ENCODE measurements around the gene ITPR3.

Gene ITPR3

GRCh38 chr6:33722103-33722623 lies 101.0 kb downstream of the ITPR3 start:
- H3K4me3 ChIP-seq (ENCODE audit: extremely low read depth, insufficient read depth, low read length, poor library complexity, severe bottlenecking): no peak overlapping the region
- H3K4me1 ChIP-seq (ENCODE audit: control insufficient read depth, insufficient read depth, low read length, poor library complexity, severe bottlenecking): no peaks in the 10 kb centered on the region
- WGBS, 2 experiments (ENCODE audit: insufficient coverage in 2 of 2): 86 to 90% methylated on average over 5 of the region's 5 CpGs
- no peak overlapping the region for H3K27ac ChIP-seq (ENCODE audit: low read depth, low read length, severe bottlenecking)
- H3K9me3 ChIP-seq (ENCODE audit: control insufficient read depth, low read length): no peaks in the 10 kb centered on the region
- H3K36me3 ChIP-seq (ENCODE audit: control insufficient read depth, insufficient read depth, low read length): peaks cover 5% of the 10 kb centered on the region

- Histone ChIP-seq H3K9me3 (ENCODE audit: control insufficient read depth, low read length) (no peaks in the 10 kb centered on the region), H3K4me3 (ENCODE audit: extremely low read depth, insufficient read depth, low read length, poor library complexity, severe bottlenecking) (no peak overlapping the region), H3K4me1 (ENCODE audit: control insufficient read depth, insufficient read depth, low read length, poor library complexity, severe bottlenecking) (no peaks in the 10 kb centered on the region), H3K36me3 (ENCODE audit: control insufficient read depth, insufficient read depth, low read length) (peaks cover 5% of the 10 kb centered on the region), H3K27ac (ENCODE audit: low read depth, low read length, severe bottlenecking) (no peak overlapping the region)
- WGBS, 2 experiments (ENCODE audit: insufficient coverage in 2 of 2): 82 to 89% methylated on average over 3 of the region's 3 CpGs
Measured at GRCh38 chr6:33723371-33724085, 102.4 kb downstream of the ITPR3 start.

GRCh38 chr6:33724102-33725023 lies 103.2 kb downstream of the ITPR3 start:
- Histone ChIP-seq H3K4me3 (ENCODE audit: extremely low read depth, insufficient read depth, low read length, poor library complexity, severe bottlenecking) (no peak overlapping the region), H3K36me3 (ENCODE audit: control insufficient read depth, insufficient read depth, low read length) (peaks cover 5% of the 10 kb centered on the region), H3K27ac (ENCODE audit: low read depth, low read length, severe bottlenecking) (no peak overlapping the region), H3K4me1 (ENCODE audit: control insufficient read depth, insufficient read depth, low read length, poor library complexity, severe bottlenecking) (no peaks in the 10 kb centered on the region), H3K9me3 (ENCODE audit: control insufficient read depth, low read length) (no peaks in the 10 kb centered on the region)
- WGBS, 2 experiments (ENCODE audit: insufficient coverage in 2 of 2): 89 to 95% methylated on average over 6 to 8 of the region's 13 CpGs

GRCh38 chr6:33725222-33725621 lies 104.1 kb downstream of the ITPR3 start:
- Histone ChIP-seq H3K9me3 (ENCODE audit: control insufficient read depth, low read length) (no peaks in the 10 kb centered on the region), H3K4me3 (ENCODE audit: extremely low read depth, insufficient read depth, low read length, poor library complexity, severe bottlenecking) (no peak overlapping the region), H3K4me1 (ENCODE audit: control insufficient read depth, insufficient read depth, low read length, poor library complexity, severe bottlenecking) (no peaks in the 10 kb centered on the region), H3K36me3 (ENCODE audit: control insufficient read depth, insufficient read depth, low read length) (peaks cover 5% of the 10 kb centered on the region), H3K27ac (ENCODE audit: low read depth, low read length, severe bottlenecking) (no peak overlapping the region)
- WGBS, 2 experiments (ENCODE audit: insufficient coverage in 2 of 2): 91 to 92% methylated on average over 12 to 13 of the region's 14 CpGs

GRCh38 chr6:33725891-33726673 lies 105.0 kb downstream of the ITPR3 start:
- Histone ChIP-seq H3K9me3 (ENCODE audit: control insufficient read depth, low read length) (no peaks in the 10 kb centered on the region), H3K4me3 (ENCODE audit: extremely low read depth, insufficient read depth, low read length, poor library complexity, severe bottlenecking) (no peak overlapping the region), H3K27ac (ENCODE audit: low read depth, low read length, severe bottlenecking) (no peak overlapping the region), H3K4me1 (ENCODE audit: control insufficient read depth, insufficient read depth, low read length, poor library complexity, severe bottlenecking) (no peaks in the 10 kb centered on the region), H3K36me3 (ENCODE audit: control insufficient read depth, insufficient read depth, low read length) (peaks cover 5% of the 10 kb centered on the region)
- WGBS, 2 experiments (ENCODE audit: insufficient coverage in 2 of 2): 85 to 93% methylated on average over 3 to 4 of the region's 7 CpGs

GRCh38 chr6:33726696-33727095 lies 105.6 kb downstream of the ITPR3 start:
- Histone ChIP-seq H3K9me3 (ENCODE audit: control insufficient read depth, low read length) (no peaks in the 10 kb centered on the region), H3K36me3 (ENCODE audit: control insufficient read depth, insufficient read depth, low read length) (peaks cover 5% of the 10 kb centered on the region), H3K4me1 (ENCODE audit: control insufficient read depth, insufficient read depth, low read length, poor library complexity, severe bottlenecking) (no peaks in the 10 kb centered on the region), H3K27ac (ENCODE audit: low read depth, low read length, severe bottlenecking) (no peak overlapping the region), H3K4me3 (ENCODE audit: extremely low read depth, insufficient read depth, low read length, poor library complexity, severe bottlenecking) (no peak overlapping the region)
- WGBS, 2 experiments (ENCODE audit: insufficient coverage in 2 of 2): 93 to 97% methylated on average over 11 to 15 of the region's 15 CpGs

GRCh38 chr6:33727126-33727525 lies 106.0 kb downstream of the ITPR3 start:
- Histone ChIP-seq H3K27ac (ENCODE audit: low read depth, low read length, severe bottlenecking) (no peak overlapping the region), H3K36me3 (ENCODE audit: control insufficient read depth, insufficient read depth, low read length) (peaks cover 6% of the 10 kb centered on the region), H3K4me3 (ENCODE audit: extremely low read depth, insufficient read depth, low read length, poor library complexity, severe bottlenecking) (no peak overlapping the region), H3K9me3 (ENCODE audit: control insufficient read depth, low read length) (no peaks in the 10 kb centered on the region), H3K4me1 (ENCODE audit: control insufficient read depth, insufficient read depth, low read length, poor library complexity, severe bottlenecking) (no peaks in the 10 kb centered on the region)
- WGBS, 2 experiments (ENCODE audit: insufficient coverage in 2 of 2): 94 to 97% methylated on average over 7 of the region's 7 CpGs

- no peak overlapping the region for H3K27ac ChIP-seq (ENCODE audit: low read depth, low read length, severe bottlenecking)
- peaks cover 5% of the 10 kb centered on the region for H3K36me3 ChIP-seq (ENCODE audit: control insufficient read depth, insufficient read depth, low read length)
- no peaks in the 10 kb centered on the region for H3K9me3 ChIP-seq (ENCODE audit: control insufficient read depth, low read length)
- 91 to 95% methylated on average over 9 to 11 of the region's 11 CpGs for WGBS, 2 experiments (ENCODE audit: insufficient coverage in 2 of 2)
- H3K4me1 ChIP-seq (ENCODE audit: control insufficient read depth, insufficient read depth, low read length, poor library complexity, severe bottlenecking): peaks cover under 1% of the 10 kb centered on the region
- H3K4me3 ChIP-seq (ENCODE audit: extremely low read depth, insufficient read depth, low read length, poor library complexity, severe bottlenecking): no peak overlapping the region
Measured at GRCh38 chr6:33727932-33728331, 106.8 kb downstream of the ITPR3 start.

- H3K9me3 ChIP-seq (ENCODE audit: control insufficient read depth, low read length): no peaks in the 10 kb centered on the region
- peaks cover 5% of the 10 kb centered on the region for H3K4me1 ChIP-seq (ENCODE audit: control insufficient read depth, insufficient read depth, low read length, poor library complexity, severe bottlenecking)
- no peak overlapping the region for H3K4me3 ChIP-seq (ENCODE audit: extremely low read depth, insufficient read depth, low read length, poor library complexity, severe bottlenecking)
- no peak overlapping the region for H3K27ac ChIP-seq (ENCODE audit: low read depth, low read length, severe bottlenecking)
- peaks cover 5% of the 10 kb centered on the region for H3K36me3 ChIP-seq (ENCODE audit: control insufficient read depth, insufficient read depth, low read length)
- 92 to 96% methylated on average over 7 to 10 of the region's 11 CpGs for WGBS, 2 experiments (ENCODE audit: insufficient coverage in 2 of 2)
Measured at GRCh38 chr6:33728438-33728837, 107.3 kb downstream of the ITPR3 start.

- Histone ChIP-seq H3K27ac (ENCODE audit: low read depth, low read length, severe bottlenecking) (no peak overlapping the region), H3K4me1 (ENCODE audit: control insufficient read depth, insufficient read depth, low read length, poor library complexity, severe bottlenecking) (peaks cover 8% of the 10 kb centered on the region), H3K9me3 (ENCODE audit: control insufficient read depth, low read length) (no peaks in the 10 kb centered on the region), H3K4me3 (ENCODE audit: extremely low read depth, insufficient read depth, low read length, poor library complexity, severe bottlenecking) (no peak overlapping the region), H3K36me3 (ENCODE audit: control insufficient read depth, insufficient read depth, low read length) (peaks cover 5% of the 10 kb centered on the region)
- WGBS, 2 experiments (ENCODE audit: insufficient coverage in 2 of 2): 94 to 96% methylated on average over 4 to 6 of the region's 6 CpGs
Measured at GRCh38 chr6:33729059-33729458, 107.9 kb downstream of the ITPR3 start.

Data from mesodermal cell (in vitro differentiated cells).